B cell (primary cell): ENCODE results near the gene TMEM132A. TPM values are rescaled to one million over a fixed set of nuclear protein-coding genes. Genes with fewer than 3 reads are reported as not detected.

Experiments used
- ATAC-seq: fragments of 200-7000 bp; cut with Tn5 transposase; one replicate; pipeline ENCODE4 v1.10.0; 2021; ENCODE audit warnings: low read depth, mild to moderate bottlenecking, moderate number of reproducible peaks, moderate library complexity
- CTCF ChIA-PET: fragments of 350-600 bp; sonication (Branson Sonifier 250); formaldehyde crosslinking; loops from one replicate; lab custom pipeline; 2021; ENCODE audit warnings: antibody characterized with exemption, inconsistent platforms; lab: Charles Lee
- POLR2A ChIA-PET: fragments of 350-600 bp; sonication (Branson Sonifier 250); formaldehyde crosslinking; loops from one replicate; lab custom pipeline; 2021; ENCODE audit warnings: antibody characterized with exemption; lab: Charles Lee
- DNase-seq: peaks from one replicate; pipeline ENCODE4 v3.0.0; 2013
- H2AFZ ChIP-seq: 2 replicates; pipeline ENCODE4 v1.6.1; 2012; ENCODE audit warnings: mild to moderate bottlenecking, low read depth, low read length; ENCODE audit not compliant: insufficient read depth, poor library complexity, severe bottlenecking
- H3K27ac ChIP-seq, 2 donors: 1 replicate in 1 of 2; 2 replicates in 1 of 2; pipeline ENCODE4 v1.5.1; 2012 to 2013; ENCODE audit warnings: low read length in 2 of 2, mild to moderate bottlenecking in 2 of 2, moderate library complexity in 1 of 2
- H3K27me3 ChIP-seq, 4 experiments: fragments of 200-600 bp in 1 of 4; sonication (generic) in 1 of 4; replicated peaks in 1 of 4; 1 replicate in 2 of 4; 2 replicates in 2 of 4; pipeline versions ENCODE4 v1.6.1 to v1.7.0; 2013 to 2016; ENCODE audit warnings: low read length in 3 of 4, mild to moderate bottlenecking in 2 of 4, mixed read lengths in 1 of 4, moderate library complexity in 1 of 4; ENCODE audit not compliant: insufficient read depth in 4 of 4, control insufficient read depth in 3 of 4; ENCODE audit errors: control extremely low read depth in 1 of 4
- H3K36me3 ChIP-seq, 2 experiments: replicated peaks in 1 of 2; 1 replicate in 1 of 2; 2 replicates in 1 of 2; pipeline versions ENCODE4 v1.6.1 to v1.7.1; 2013; ENCODE audit warnings: low read length in 1 of 2; ENCODE audit not compliant: insufficient read depth in 2 of 2, control insufficient read depth in 1 of 2; ENCODE audit errors: control extremely low read depth in 1 of 2, extremely low read depth in 1 of 2
- H3K4me1 ChIP-seq, 2 donors: fragments of 200-600 bp in 1 of 2; sonication (generic) in 1 of 2; 1 replicate in 1 of 2; 2 replicates in 1 of 2; pipeline versions ENCODE4 v1.5.1 to v1.6.1; 2013 to 2017; ENCODE audit warnings: low read length in 2 of 2; ENCODE audit not compliant: control insufficient read depth in 2 of 2, insufficient read depth in 2 of 2
- H3K4me2 ChIP-seq: replicated peaks from 2 replicates; pipeline ENCODE3; 2012; ENCODE audit warnings: mild to moderate bottlenecking, low read depth, low read length; ENCODE audit not compliant: poor library complexity, severe bottlenecking
- H3K4me3 ChIP-seq, 5 experiments: fragments of 200-600 bp in 1 of 5; sonication (generic) in 1 of 5; 1 replicate in 3 of 5; 2 replicates in 2 of 5; pipeline versions ENCODE4 v1.5.1 to v1.7.0; 2011 to 2016; ENCODE audit warnings: low read length in 4 of 5, mild to moderate bottlenecking in 4 of 5, low read depth in 2 of 5, control low read depth in 1 of 5, moderate library complexity in 1 of 5; ENCODE audit not compliant: insufficient read depth in 1 of 5; ENCODE audit errors: control extremely low read depth in 1 of 5, extremely low read depth in 1 of 5
- H3K79me2 ChIP-seq: fragments of 200-600 bp; sonication (generic); one replicate; pipeline ENCODE4 v1.6.0; 2016; ENCODE audit warnings: low read length; ENCODE audit not compliant: control insufficient read depth, insufficient read depth
- H3K9ac ChIP-seq: fragments of 200-600 bp; sonication (generic); 2 replicates; pipeline ENCODE4 v1.6.1; 2017; ENCODE audit warnings: mild to moderate bottlenecking, low read length, moderate library complexity
- H3K9me3 ChIP-seq, 3 donors: one replicate each; pipeline versions ENCODE4 v1.6.1 to v1.7.1; 2013; ENCODE audit warnings: low read length in 2 of 3; ENCODE audit not compliant: control insufficient read depth in 2 of 3, insufficient read depth in 1 of 3; ENCODE audit errors: control extremely low read depth in 1 of 3
- H4K20me1 ChIP-seq: 2 replicates; pipeline ENCODE4 v1.6.0; 2012; ENCODE audit warnings: mild to moderate bottlenecking, low read length; ENCODE audit not compliant: insufficient read depth, control insufficient read depth, poor library complexity, severe bottlenecking
- H3K27ac Mint-ChIP-seq: one replicate; pipeline ENCODE4 v1.8.0; 2021; ENCODE audit warnings: mixed read lengths
- H3K27me3 Mint-ChIP-seq: one replicate; pipeline ENCODE4 v1.8.0; 2021; ENCODE audit warnings: mixed read lengths
- H3K4me1 Mint-ChIP-seq: one replicate; pipeline ENCODE4 v1.8.0; 2021; ENCODE audit warnings: mixed read lengths
- H3K4me3 Mint-ChIP-seq: one replicate; pipeline ENCODE4 v1.8.0; 2021; ENCODE audit warnings: mixed read lengths
- H3K9me3 Mint-ChIP-seq: one replicate; pipeline ENCODE4 v1.8.0; 2022; ENCODE audit warnings: mixed read lengths; ENCODE audit not compliant: insufficient read depth
- EZH2 ChIP-seq: IDR thresholded peaks from 2 replicates; pipeline ENCODE4 v1.6.1; 2012; ENCODE audit warnings: borderline replicate concordance, low read depth, mild to moderate bottlenecking, moderate library complexity, low read length; ENCODE audit not compliant: insufficient read depth, poor library complexity, severe bottlenecking
- WGBS: methylation state at CpG from one replicate; pipeline ENCODE4 v1.1.5; 2013; ENCODE audit warnings: missing lambda C conversion rate; ENCODE audit not compliant: insufficient coverage; 5-methylcytosine and 5-hydroxymethylcytosine counted together
- intact Hi-C: fragments of 100-400 bp; cut with micrococcal nuclease; formaldehyde crosslinking; loops from one replicate; pipeline ENCODE4 v1.10.0; 2022
- polyA plus RNA-seq: library from polyadenylated mRNA; depleted of rRNA; stranded (reverse); fragments of >200 nt; gene quantifications from 2 replicates; pipeline ENCODE4 v1.2.3, GENCODE V29; 2012
- total RNA-seq, 2 donors: library from RNA; stranded (reverse); fragments of 120-200 nt in 1 of 2; gene quantifications; 1 replicate in 1 of 2; 2 replicates in 1 of 2; pipeline versions ENCODE4 v1.2.3 to v1.2.4, GENCODE V29; 2013 to 2022
- TF ChIP-seq, protein P1 (sequence below): fragments of 200-600 bp; IDR thresholded peaks from one replicate; pipeline ENCODE4 v1.8.0; 2022; ENCODE audit warnings: antibody characterized with exemption, mild to moderate bottlenecking

The TMEM132A gene
- total and polyA plus RNA-seq, 2 donors (not counting 1 experiment from before 2014, with no cell fraction given): 1.2 to 11.3 TPM

DNA sequence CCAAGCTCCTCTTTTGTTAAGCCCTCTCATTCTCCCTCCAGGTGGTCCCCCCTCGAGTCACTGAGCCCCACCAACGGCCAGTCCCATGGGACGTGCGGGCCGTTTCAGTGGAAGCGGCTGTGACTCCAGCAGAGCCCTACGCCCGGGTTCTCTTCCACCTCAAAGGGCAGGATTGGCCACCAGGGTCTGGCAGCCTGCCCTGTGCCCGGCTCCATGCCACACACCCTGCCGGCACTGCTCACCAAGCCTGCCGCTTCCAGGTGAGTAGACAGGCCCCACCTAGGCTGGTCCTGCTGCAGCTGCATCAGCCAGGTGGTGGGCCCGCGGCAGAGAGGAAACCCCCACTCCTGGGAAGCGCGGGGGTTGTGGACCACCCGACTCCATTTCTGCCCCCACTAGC, 3.3 kb downstream of the TMEM132A start:
- Histone ChIP-seq H3K4me2 (no peak overlapping the region), H2AFZ (no peak overlapping the region), H3K36me3 (peaks cover 0 to 5% of the 10 kb centered on the region in 2 experiments), H3K9me3 (peaks cover 0 to 4% (median 0%) of the 10 kb centered on the region in 3 donors), H3K4me1 (peaks cover 45 to 54% of the 10 kb centered on the region in 2 donors), H3K4me3 (no peak overlapping the region), H3K27ac (no peak overlapping the region), H3K27me3 (peaks cover 0 to 24% (median 7%) of the 10 kb centered on the region in 4 experiments), H4K20me1 (peaks cover 16% of the 10 kb centered on the region), H3K9ac (no peak overlapping the region), H3K79me2 (no peaks in the 10 kb centered on the region)
- intact Hi-C loops: no loop called here
- Mint-ChIP-seq H3K4me1 (peaks cover 48% of the 10 kb centered on the region), H3K27ac (no peak overlapping the region), H3K9me3 (no peaks in the 10 kb centered on the region), H3K27me3 (peaks cover 7% of the 10 kb centered on the region), H3K4me3 (no peak overlapping the region)
- no peak for DNase-seq
- ATAC-seq: no peak
- 90% methylated on average over 11 of the region's 16 CpGs for WGBS
- CTCF ChIA-PET: interaction anchor here (1.0 to 5.6 kb wide), 2 partner anchors 12 to 43 kb away, joined by 3 to 26 read pairs; partner anchors contain the start of gene TMEM109
- POLR2A ChIA-PET: interaction anchor here (0.6 to 11.4 kb wide), 2 partner anchors 11 to 87 kb away, joined by 3 to 96 read pairs; partner anchors contain the start of gene TMEM109
- TF ChIP-seq, protein P1, sequence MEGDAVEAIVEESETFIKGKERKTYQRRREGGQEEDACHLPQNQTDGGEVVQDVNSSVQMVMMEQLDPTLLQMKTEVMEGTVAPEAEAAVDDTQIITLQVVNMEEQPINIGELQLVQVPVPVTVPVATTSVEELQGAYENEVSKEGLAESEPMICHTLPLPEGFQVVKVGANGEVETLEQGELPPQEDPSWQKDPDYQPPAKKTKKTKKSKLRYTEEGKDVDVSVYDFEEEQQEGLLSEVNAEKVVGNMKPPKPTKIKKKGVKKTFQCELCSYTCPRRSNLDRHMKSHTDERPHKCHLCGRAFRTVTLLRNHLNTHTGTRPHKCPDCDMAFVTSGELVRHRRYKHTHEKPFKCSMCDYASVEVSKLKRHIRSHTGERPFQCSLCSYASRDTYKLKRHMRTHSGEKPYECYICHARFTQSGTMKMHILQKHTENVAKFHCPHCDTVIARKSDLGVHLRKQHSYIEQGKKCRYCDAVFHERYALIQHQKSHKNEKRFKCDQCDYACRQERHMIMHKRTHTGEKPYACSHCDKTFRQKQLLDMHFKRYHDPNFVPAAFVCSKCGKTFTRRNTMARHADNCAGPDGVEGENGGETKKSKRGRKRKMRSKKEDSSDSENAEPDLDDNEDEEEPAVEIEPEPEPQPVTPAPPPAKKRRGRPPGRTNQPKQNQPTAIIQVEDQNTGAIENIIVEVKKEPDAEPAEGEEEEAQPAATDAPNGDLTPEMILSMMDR: no peak
- no peak for TF ChIP-seq EZH2

DNA sequence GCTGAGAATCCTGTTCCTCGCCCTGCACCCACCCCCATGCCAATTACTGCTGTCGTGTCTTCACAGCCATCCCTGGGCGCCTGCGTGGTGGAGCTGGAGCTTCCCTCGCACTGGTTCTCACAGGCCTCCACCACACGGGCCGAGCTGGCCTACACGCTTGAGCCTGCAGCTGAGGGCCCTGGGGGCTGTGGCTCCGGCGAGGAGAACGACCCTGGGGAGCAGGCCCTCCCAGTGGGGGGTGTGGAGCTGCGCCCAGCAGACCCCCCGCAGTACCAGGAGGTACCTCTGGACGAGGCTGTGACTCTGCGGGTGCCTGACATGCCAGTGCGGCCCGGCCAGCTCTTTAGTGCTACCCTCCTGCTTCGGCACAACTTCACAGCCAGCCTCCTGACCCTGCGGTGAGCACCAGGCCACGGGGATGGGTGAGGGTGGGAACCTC, 4.3 kb downstream of the TMEM132A start:
- CTCF ChIA-PET: interaction anchor here (0.9 to 5.6 kb wide), 2 partner anchors 13 to 98 kb away, joined by 3 to 26 read pairs; partner anchors contain the start of gene TMEM109
- no peak for ATAC-seq
- Histone ChIP-seq H3K4me2 (no peak overlapping the region), H3K4me3 (no peak overlapping the region), H3K27ac (no peak overlapping the region), H3K36me3 (no peaks in the 10 kb centered on the region), H3K27me3 (peaks cover 0 to 20% (median 5%) of the 10 kb centered on the region in 4 experiments), H2AFZ (no peak overlapping the region), H3K9ac (no peak overlapping the region), H3K4me1 (peaks cover 47 to 61% of the 10 kb centered on the region in 2 donors), H3K9me3 (peaks cover 0 to 4% (median 0%) of the 10 kb centered on the region in 3 donors), H4K20me1 (peaks cover 6% of the 10 kb centered on the region), H3K79me2 (no peaks in the 10 kb centered on the region)
- no peaks in the 10 kb centered on the region for H3K9me3 Mint-ChIP-seq
- POLR2A ChIA-PET: interaction anchor here (11.4 kb wide), 1 partner anchor 12 kb away, joined by 96 read pairs; the partner anchor contains the start of gene TMEM109
- intact Hi-C loops: no loop called here
- no peak overlapping the region for H3K4me3 Mint-ChIP-seq
- peaks cover 7% of the 10 kb centered on the region for H3K27me3 Mint-ChIP-seq
- peaks cover 53% of the 10 kb centered on the region for H3K4me1 Mint-ChIP-seq
- TF ChIP-seq EZH2: no peak
- TF ChIP-seq, protein P1: no peak
- WGBS: 97% methylated on average over 16 of the region's 20 CpGs
- no peak overlapping the region for H3K27ac Mint-ChIP-seq
- no peak for DNase-seq
